ENCODE data around the gene MSL2.
"Not testable (repeated sequence)": the region's sequence is repeated elsewhere in the genome, so short reads cannot be mapped to it uniquely, and the experiment has no call there.

Gene MSL2

GRCh38 chr3:136192195-136192594 lies 3.9 kb downstream of the MSL2 start:
- DNase-seq (ENCODE audit: low spot score): not testable (repeated sequence)

DNA sequence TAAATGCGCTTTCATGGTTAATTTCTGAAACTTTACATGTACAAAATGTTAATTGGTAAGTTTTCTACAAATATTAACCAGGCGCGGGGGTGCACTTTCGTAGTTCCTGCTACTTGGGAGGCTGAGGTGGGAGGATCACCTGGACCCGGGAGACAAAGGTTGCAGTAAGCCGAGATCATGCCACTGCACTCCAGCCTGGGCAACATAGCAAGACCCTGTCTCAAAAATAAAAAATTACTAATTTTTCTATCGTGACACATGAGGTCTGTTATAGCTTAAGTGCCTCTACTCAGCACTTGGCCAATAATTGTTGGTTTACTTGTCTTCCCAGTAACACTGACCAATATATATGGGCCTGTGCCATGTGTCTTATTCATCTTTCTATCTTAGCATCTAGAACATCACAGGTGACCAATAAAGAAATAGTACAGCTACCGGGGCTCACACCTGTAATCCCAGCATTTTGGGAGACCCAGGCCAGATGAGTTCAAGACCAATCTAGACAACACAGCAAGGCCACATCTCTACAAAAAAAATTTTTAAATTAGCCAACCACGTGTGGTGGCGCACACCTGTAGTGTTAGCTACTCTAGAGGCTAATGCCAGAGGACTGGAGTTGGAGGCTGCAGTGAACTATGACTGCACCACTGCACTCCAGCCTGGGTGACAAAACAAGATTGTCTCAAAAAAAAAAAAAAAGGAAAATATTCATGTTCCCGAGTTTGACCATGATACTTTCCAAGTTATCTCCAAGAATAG lies 6.1 kb downstream of the MSL2 start:
- DNase-seq (ENCODE audit: low spot score): no peak

- DNase-seq (ENCODE audit: low spot score): no peak
These were observed 7.1 kb downstream of the MSL2 start for GRCh38 chr3:136189043-136189442.

DNA sequence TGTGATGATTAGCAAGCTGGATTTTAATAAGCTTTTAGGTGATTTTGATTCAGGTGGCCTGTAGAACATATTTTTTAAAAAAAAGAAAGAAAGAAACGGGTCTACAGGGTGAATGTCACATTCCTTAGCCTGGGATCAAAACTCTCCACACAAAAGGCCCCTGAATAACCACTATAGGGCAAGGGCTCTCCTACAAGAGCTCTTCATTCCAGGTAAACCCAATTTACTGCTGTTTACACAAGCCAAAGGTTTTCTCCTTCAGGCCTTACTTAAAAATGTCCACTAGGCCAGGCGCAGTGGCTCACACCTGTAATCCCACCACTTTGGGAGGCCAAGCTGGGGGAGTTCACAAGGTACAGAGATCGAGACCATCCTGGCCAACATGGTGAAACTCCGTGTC lies 8.3 kb downstream of the MSL2 start:
- no peak for DNase-seq (ENCODE audit: low spot score)

- no peak for DNase-seq (ENCODE audit: low spot score)
These were observed 9.3 kb downstream of the MSL2 start for GRCh38 chr3:136186846-136187245.

- DNase-seq (ENCODE audit: low spot score): no peak
These were observed 9.8 kb downstream of the MSL2 start for GRCh38 chr3:136186344-136186743.

DNA sequence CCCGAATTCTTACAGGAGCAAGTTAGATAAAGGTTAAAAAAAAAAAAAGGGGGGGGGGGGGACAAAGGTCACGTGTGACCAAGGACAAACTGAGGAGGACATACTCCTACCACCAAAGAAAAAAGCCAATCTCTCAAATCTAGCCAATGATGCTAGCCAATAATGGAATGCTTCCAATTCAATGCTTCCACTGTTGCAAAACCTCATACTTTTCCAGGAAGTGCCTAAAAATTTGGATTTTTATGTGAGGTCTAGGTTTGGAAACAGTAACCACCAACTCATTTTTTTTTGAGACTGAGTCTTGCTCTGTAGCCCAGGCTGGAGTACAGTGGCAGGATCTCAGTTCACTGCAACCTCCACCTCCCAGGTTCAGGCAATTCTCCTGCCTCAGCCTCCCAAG lies 11.4 kb downstream of the MSL2 start:
- DNase-seq (ENCODE audit: low spot score): peak; percentile 54

- no peak for DNase-seq (ENCODE audit: low spot score)
These were observed 14.4 kb downstream of the MSL2 start for GRCh38 chr3:136181741-136182140.

GRCh38 chr3:136177876-136178275 lies 18.3 kb downstream of the MSL2 start:
- DNase-seq (ENCODE audit: low spot score): no peak

- no peak for DNase-seq (ENCODE audit: low spot score)
These were observed 22.1 kb downstream of the MSL2 start for GRCh38 chr3:136173939-136174490.

DNA sequence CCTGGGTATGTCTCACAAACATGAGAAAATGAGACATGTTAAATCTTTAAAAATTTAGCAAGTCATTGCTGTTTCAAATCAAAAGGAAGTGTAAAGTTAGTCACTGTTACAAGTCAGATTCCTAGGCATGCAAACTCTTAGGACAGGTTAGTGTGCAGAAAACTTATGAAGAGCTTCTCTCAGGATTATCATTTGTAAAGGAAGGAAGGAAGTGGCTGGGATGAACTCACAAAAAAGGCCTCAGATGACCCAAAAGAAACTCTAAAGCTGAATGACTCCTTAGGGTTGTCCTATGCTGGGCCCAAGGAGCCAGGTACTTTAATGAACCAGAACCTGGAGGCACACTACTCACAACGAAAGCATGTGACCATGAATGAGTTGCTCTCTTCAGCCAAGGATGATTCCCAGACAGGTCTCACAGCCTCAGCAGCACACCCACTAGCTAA lies 25.0 kb downstream of the MSL2 start:
- no peak for DNase-seq (ENCODE audit: low spot score)

DNA sequence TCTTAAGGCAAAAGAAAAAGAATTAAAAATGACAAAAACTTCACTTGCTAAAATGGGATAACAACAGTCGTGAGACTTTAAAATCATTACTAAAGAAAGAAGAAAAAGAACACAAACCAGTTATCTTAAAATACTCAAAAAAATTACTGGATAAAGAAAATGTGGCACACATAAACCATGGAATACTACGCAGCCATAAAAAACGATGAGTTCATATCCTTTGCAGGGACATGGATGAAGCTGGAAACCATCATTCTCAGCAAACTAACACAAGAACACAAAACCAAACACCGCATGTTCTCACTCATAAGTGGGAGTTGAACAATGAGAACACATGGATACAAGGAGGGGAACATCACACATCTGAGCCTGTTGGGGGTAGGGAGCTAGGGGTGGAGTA lies 27.9 kb downstream of the MSL2 start:
- not testable (repeated sequence) for DNase-seq (ENCODE audit: low spot score)

DNA sequence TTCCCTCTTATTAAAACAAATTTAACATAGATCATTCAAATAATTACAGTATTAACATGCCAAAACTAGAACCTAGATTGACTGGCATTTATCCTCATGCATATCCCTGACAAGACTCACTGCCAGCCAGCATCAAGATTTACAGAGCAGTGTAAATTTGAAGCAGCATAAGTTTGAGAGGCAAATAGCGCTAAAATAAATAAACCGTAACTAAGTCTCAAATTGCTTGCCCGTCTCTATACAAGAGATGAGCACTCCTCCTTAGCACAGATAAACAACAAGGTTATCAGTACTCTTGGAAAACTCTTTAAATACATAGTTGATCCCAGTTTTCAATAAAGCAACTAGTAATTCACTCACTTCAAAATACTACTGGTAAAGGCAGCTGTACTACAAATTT lies 29.6 kb downstream of the MSL2 start:
- DNase-seq (ENCODE audit: low spot score): no peak

DNA sequence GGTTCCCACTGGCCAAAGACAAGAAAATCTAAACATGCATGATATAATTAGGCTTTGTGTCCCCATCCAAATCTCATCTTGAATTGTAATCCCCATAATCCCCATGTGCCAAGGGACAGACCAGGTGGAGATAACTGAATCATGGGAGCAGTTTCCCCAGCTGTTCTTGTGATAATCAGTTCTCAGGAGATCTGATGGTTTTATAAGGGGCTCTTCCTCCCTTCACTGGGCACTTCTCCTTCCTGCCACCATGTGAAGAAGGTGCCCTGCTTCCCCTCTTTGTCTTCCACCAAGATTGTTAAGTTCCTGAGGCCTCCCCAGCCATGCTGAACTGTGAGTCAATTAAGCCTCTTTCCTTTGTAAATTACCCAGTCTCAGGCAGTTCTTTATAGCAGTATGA lies 32.5 kb downstream of the MSL2 start:
- not testable (repeated sequence) for DNase-seq (ENCODE audit: low spot score)

DNA sequence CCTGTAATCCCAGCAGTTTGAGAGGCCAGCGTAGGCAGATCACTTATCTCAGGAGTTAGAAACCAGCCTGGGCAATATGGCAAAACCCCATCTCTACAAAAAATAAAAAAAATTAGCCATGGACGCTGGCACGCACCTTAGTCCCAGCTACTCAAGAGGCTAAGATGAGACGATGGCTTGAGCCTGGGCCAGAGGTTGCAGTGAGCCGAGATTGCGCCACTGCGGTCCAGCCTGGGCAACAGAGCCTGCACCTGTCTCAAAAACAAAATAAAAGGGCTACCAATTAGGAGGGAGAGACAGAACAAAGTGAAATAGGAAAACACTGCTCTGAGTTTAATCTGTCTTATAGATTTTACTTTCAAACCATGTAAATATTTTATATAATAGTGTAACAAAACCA lies 33.8 kb downstream of the MSL2 start:
- DNase-seq (ENCODE audit: low spot score): no peak

- DNase-seq (ENCODE audit: low spot score): no peak
These were observed 34.6 kb downstream of the MSL2 start for GRCh38 chr3:136161516-136161915.

DNA sequence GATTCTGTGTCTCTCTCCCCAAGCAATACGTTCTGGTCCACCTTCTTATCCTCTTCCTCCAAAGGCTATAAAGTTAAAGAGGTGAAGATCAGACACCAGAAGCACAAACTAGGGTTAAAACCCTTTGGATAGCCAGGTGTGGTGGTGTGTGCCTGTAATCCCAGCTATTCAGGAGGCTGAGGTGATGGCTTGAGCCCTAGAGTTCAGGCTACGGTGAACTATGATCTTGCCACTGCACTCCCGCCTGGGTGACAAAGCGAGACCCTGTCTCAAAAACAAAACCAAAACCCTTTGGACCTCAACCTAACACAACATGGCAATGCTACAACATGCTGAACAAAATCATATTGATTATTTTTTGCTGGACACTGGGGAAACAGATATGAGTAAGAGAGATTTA lies 43.2 kb downstream of the MSL2 start:
- no peak for DNase-seq (ENCODE audit: low spot score)

DNA sequence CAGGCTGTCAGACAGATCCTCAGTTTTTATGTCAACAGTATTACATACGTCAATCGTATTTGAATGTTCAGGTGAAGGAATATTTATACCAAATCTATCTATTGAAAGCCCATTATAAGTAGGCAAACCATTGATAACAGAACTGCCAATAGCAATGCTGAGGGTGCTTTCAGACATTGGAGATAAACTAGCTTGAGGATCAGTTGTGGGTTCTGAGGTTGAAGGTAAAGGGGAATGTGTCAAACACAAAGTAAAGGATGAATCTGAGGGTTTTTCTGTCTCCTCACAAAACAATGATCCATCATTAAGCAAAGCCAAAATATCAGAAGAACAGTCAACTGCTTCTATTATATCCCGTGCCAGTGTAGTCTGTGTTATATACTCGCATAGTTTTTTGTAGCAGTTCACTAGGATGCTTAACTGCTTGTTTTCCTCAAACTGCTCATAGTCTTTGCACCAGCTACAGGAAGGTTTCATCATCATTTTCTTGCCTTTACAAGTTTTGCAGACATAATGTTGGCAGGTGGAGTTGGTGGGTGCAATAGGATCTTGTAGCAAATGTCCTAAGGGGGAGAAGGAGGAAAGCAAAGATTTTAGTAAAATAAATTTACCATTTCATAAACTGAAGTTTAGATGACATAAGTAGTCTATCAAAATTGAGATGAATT lies 43.8 kb downstream of the MSL2 start:
- no peak for DNase-seq (ENCODE audit: low spot score)

DNA sequence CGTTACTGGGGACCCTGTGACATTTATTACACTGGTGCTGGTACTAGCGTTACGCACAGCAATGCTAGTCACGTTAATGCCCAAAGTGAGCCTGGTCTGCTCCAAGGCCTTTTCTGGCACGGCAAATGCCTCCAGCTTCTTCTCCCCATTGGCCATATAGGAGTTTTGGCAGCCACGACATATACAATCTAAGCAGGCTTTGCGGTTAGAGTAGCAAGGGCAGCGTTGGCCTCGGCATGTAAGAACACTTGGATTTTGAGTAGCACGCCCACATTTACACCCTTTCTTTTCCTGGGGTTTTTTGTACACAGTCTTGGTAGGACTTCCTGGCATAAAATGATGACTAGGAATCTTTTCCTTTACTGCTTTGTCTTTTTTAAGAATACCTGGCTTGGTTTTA lies 44.9 kb downstream of the MSL2 start:
- DNase-seq (ENCODE audit: low spot score): no peak

GRCh38 chr3:136149667-136150066 lies 46.5 kb downstream of the MSL2 start:
- DNase-seq (ENCODE audit: low spot score): no peak

GRCh38 chr3:136146981-136147729 lies 49.0 kb downstream of the MSL2 start:
- DNase-seq (ENCODE audit: low spot score): no peak

DNA sequence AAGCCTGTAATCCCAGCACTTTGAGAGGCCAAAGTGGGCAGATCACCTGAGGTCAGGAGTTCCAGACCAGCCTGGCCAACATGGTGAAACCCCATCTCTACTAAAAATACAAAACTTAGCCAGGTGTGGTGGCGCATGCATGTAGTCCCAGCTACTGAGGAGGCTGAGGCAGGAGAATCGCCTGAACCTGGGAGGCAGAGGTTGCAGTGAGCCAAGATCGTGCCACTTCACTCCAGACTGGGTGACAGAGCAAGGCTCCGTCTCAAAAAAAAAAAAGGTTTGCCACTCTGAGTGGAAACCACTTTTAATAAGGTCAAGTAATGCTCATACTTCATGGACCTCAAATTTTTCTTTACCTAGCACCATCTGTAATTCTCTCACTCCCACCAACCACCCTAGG lies 51.7 kb downstream of the MSL2 start:
- DNase-seq (ENCODE audit: low spot score): not testable (repeated sequence)

GRCh38 chr3:136142592-136142991 lies 53.5 kb downstream of the MSL2 start:
- peak; percentile 78 for DNase-seq (ENCODE audit: low spot score)
